H9 (cell line): ENCODE results near the gene RNF213. TPM values are rescaled to one million over a fixed set of nuclear protein-coding genes. Genes with fewer than 3 reads are reported as not detected.

Experiments
- DNase-seq: peaks from one replicate; pipeline ENCODE4 v3.0.0-alpha.2; 2017
- H2AFZ ChIP-seq: one replicate; pipeline ENCODE4 v1.6.1; 2013; ENCODE audit warnings: mild to moderate bottlenecking, low read length, control low read depth, moderate library complexity
- H2AK5ac ChIP-seq: 2 replicates; pipeline ENCODE4 v1.6.1; 2013; ENCODE audit warnings: low read length, control low read depth, mixed read lengths; ENCODE audit not compliant: insufficient read length
- H2BK120ac ChIP-seq: one replicate; pipeline ENCODE4 v1.6.1; 2013; ENCODE audit warnings: low read depth, mild to moderate bottlenecking, low read length, control low read depth, inconsistent platforms; ENCODE audit not compliant: poor library complexity, severe bottlenecking
- H2BK12ac ChIP-seq: 2 replicates; pipeline ENCODE4 v1.6.1; 2013; ENCODE audit warnings: low read length, control low read depth, mixed read lengths, low read depth; ENCODE audit not compliant: insufficient read length
- H2BK15ac ChIP-seq: 2 replicates; pipeline ENCODE4 v1.6.1; 2013; ENCODE audit warnings: low read depth, low read length, control low read depth
- H2BK20ac ChIP-seq: one replicate; pipeline ENCODE4 v1.6.1; 2013; ENCODE audit warnings: low read depth, mild to moderate bottlenecking, low read length, control low read depth, inconsistent platforms; ENCODE audit not compliant: poor library complexity, severe bottlenecking
- H2BK5ac ChIP-seq: 2 replicates; pipeline ENCODE4 v1.6.1; 2013; ENCODE audit warnings: low read length, control low read depth, mixed read lengths; ENCODE audit not compliant: insufficient read length
- H3K14ac ChIP-seq: 2 replicates; pipeline ENCODE4 v1.6.1; 2013; ENCODE audit warnings: low read length, control low read depth; ENCODE audit not compliant: insufficient read depth
- H3K18ac ChIP-seq: 2 replicates; pipeline ENCODE4 v1.6.1; 2013; ENCODE audit warnings: low read depth, mild to moderate bottlenecking, mixed read lengths, low read length, control low read depth; ENCODE audit not compliant: insufficient read length
- H3K23ac ChIP-seq: 2 replicates; pipeline ENCODE4 v1.6.1; 2013; ENCODE audit warnings: low read length, control low read depth, mixed read lengths, low read depth; ENCODE audit not compliant: insufficient read length
- H3K23me2 ChIP-seq: 2 replicates; pipeline ENCODE4 v1.6.1; 2013; ENCODE audit warnings: low read depth, mild to moderate bottlenecking, mixed read lengths, low read length, control low read depth; ENCODE audit not compliant: insufficient read length, poor library complexity, severe bottlenecking
- H3K27ac ChIP-seq: 2 replicates; pipeline ENCODE4 v1.5.1; 2013; ENCODE audit warnings: low read length, control low read depth, mixed read lengths, low read depth; ENCODE audit not compliant: insufficient read length
- H3K27me3 ChIP-seq: 2 replicates; pipeline ENCODE4 v1.6.1; 2013; ENCODE audit warnings: low read length, control low read depth, inconsistent platforms; ENCODE audit not compliant: insufficient read depth
- H3K4ac ChIP-seq: 2 replicates; pipeline ENCODE4 v1.6.1; 2013; ENCODE audit warnings: low read depth, mild to moderate bottlenecking, control low read depth, inconsistent platforms, low read length, moderate library complexity
- H3K4me1 ChIP-seq: 2 replicates; pipeline ENCODE4 v1.6.1; 2013; ENCODE audit warnings: low read length, control low read depth, inconsistent platforms; ENCODE audit not compliant: insufficient read depth
- H3K4me2 ChIP-seq: 2 replicates; pipeline ENCODE4 v1.6.1; 2013; ENCODE audit warnings: low read length, control low read depth, mixed read lengths; ENCODE audit not compliant: insufficient read length, insufficient read depth
- H3K56ac ChIP-seq: 2 replicates; pipeline ENCODE4 v1.6.1; 2013; ENCODE audit warnings: low read depth, mild to moderate bottlenecking, mixed read lengths, low read length, control low read depth; ENCODE audit not compliant: insufficient read length
- H3K79me1 ChIP-seq: 2 replicates; pipeline ENCODE4 v1.6.1; 2013; ENCODE audit warnings: low read depth, mild to moderate bottlenecking, moderate library complexity, low read length, control low read depth, inconsistent platforms; ENCODE audit not compliant: insufficient read depth, poor library complexity, severe bottlenecking
- H3K79me2 ChIP-seq: 2 replicates; pipeline ENCODE4 v1.6.1; 2013; ENCODE audit warnings: low read length, control low read depth, inconsistent platforms; ENCODE audit not compliant: insufficient read depth
- H3K9ac ChIP-seq: 2 replicates; pipeline ENCODE4 v1.6.1; 2013; ENCODE audit warnings: low read length, control low read depth, mixed read lengths; ENCODE audit not compliant: insufficient read length; ENCODE audit errors: extremely low read depth
- H3K9me3 ChIP-seq: one replicate; pipeline ENCODE4 v1.6.1; 2013; ENCODE audit warnings: low read depth, low read length, inconsistent platforms; ENCODE audit not compliant: control insufficient read depth
- H3T11ph ChIP-seq: one replicate; pipeline ENCODE4 v1.6.1; 2013; ENCODE audit warnings: mild to moderate bottlenecking, low read length, control low read depth, inconsistent platforms
- H4K20me1 ChIP-seq: one replicate; pipeline ENCODE4 v1.6.1; 2013; ENCODE audit not compliant: control insufficient read depth, insufficient read length, insufficient read depth
- H4K5ac ChIP-seq: 2 replicates; pipeline ENCODE4 v1.6.1; 2013; ENCODE audit warnings: low read depth, mild to moderate bottlenecking, mixed read lengths, low read length, control low read depth; ENCODE audit not compliant: insufficient read length
- H4K8ac ChIP-seq: replicated peaks from 2 replicates; pipeline ENCODE4 v1.6.1; 2013; ENCODE audit warnings: low read length, control low read depth, mixed read lengths, low read depth; ENCODE audit not compliant: insufficient read length
- H4K91ac ChIP-seq: 2 replicates; pipeline ENCODE4 v1.6.1; 2013; ENCODE audit warnings: low read depth, mild to moderate bottlenecking, moderate library complexity, mixed read lengths, low read length, control low read depth; ENCODE audit not compliant: insufficient read length
- H3K27ac Mint-ChIP-seq, 3 experiments: 2 replicates in 2 of 3; 3 replicates in 1 of 3; pipeline ENCODE4 v1.8.0; 2020 to 2021; ENCODE audit warnings: mixed read lengths in 3 of 3, mild to moderate bottlenecking in 1 of 3, moderate library complexity in 1 of 3
- H3K27me3 Mint-ChIP-seq: 2 replicates; pipeline ENCODE4 v1.8.0; 2021; ENCODE audit warnings: low read depth, mild to moderate bottlenecking, moderate library complexity, mixed read lengths
- H3K36me3 Mint-ChIP-seq, 3 experiments: 2 replicates in 2 of 3; 3 replicates in 1 of 3; pipeline ENCODE4 v1.8.0; 2020 to 2021; ENCODE audit warnings: low read depth in 3 of 3, mixed read lengths in 3 of 3; ENCODE audit not compliant: insufficient read depth in 1 of 3
- H3K4me1 Mint-ChIP-seq, 2 experiments: 2 replicates each; pipeline ENCODE4 v1.8.0; 2020; ENCODE audit warnings: mixed read lengths in 2 of 2
- H3K4me3 Mint-ChIP-seq, 2 experiments: 2 replicates in 1 of 2; 3 replicates in 1 of 2; pipeline ENCODE4 v1.8.0; 2020 to 2021; ENCODE audit warnings: mild to moderate bottlenecking in 2 of 2, mixed read lengths in 2 of 2, moderate library complexity in 1 of 2
- H3K9me3 Mint-ChIP-seq, 2 experiments: 2 replicates in 1 of 2; 3 replicates in 1 of 2; pipeline ENCODE4 v1.8.0; 2020; ENCODE audit warnings: mild to moderate bottlenecking in 2 of 2, mixed read lengths in 2 of 2, moderate library complexity in 1 of 2
- WGBS: extraction: QIAGEN DNeasy Blood & Tissue Kit; methylation state at CpG from one replicate; pipeline ENCODE4 v1.1.7; 2013; ENCODE audit warnings: missing lambda C conversion rate, low lambda C conversion rate, mixed read lengths; ENCODE audit not compliant: insufficient read length; ENCODE audit errors: extremely low coverage; 5-methylcytosine and 5-hydroxymethylcytosine counted together
- total RNA-seq: library from RNA; stranded (reverse); gene quantifications from 2 replicates; pipeline ENCODE4 v1.2.1, GENCODE V29; 2021
- TF ChIP-seq, protein P1 (sequence below): fragments of 200-600 bp; sonication (generic); conservative IDR thresholded peaks from 3 replicates; pipeline ENCODE4 v1.8.0; 2021; ENCODE audit warnings: antibody characterized with exemption, mild to moderate bottlenecking

RNF213 gene
- total RNA-seq, 1 experiment from 2014 or later: 34.3 TPM

DNA sequence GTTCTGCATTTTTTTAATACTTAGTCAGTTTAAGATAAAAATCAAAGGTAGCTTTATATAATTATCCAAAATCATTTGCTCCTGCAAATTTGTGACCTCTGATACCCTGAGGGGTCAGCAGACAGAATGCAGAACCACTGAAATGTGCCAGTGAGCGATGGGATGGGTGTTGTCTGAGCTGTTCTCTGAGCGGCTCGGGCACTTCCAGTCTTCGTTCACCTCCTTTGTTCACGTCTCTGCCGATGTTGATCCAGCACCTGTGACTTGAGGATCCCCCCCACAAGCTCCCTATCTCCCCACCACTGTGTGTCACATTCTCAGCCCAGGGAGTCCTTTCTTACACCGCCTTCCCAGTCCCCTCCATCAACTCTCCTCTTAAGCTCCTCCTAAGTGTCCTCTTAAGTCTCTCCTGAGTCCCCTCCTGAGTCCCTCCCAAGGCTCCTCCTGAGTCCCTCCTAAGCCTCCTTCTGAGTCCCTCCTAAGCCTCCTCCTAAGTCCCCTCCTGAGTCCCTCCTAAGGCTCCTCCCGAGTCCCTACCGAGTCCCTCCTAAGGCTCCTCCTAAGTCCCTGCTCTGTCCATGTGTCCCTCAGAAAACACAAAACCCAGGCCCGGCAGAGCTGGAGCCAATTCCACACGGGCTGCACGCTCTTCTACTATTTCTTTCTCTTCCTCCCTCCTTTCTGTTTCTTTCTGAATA, 47.5 kb downstream of the RNF213 start:
- H2BK12ac ChIP-seq: no peak overlapping the region
- H3K14ac ChIP-seq: no peak overlapping the region
- no peak overlapping the region for H4K91ac ChIP-seq
- no peak overlapping the region for H4K5ac ChIP-seq
- H3K4me2 ChIP-seq: no peak overlapping the region
- Mint-ChIP-seq H3K27me3 (no peaks in the 10 kb centered on the region), H3K4me3 (no peak overlapping the region), H3K36me3 (peaks cover 44 to 86% (median 75%) of the 10 kb centered on the region in 3 experiments), H3K4me1 (no peaks in the 10 kb centered on the region), H3K9me3 (peaks cover 13 to 20% of the 10 kb centered on the region in 2 experiments), H3K27ac (peak overlapping the region in 1 of 3 experiments; percentile 49; a peak in 4 of 7 replicates)
- no peak overlapping the region for H3T11ph ChIP-seq
- H3K23me2 ChIP-seq: no peaks in the 10 kb centered on the region
- no peak overlapping the region for H3K27ac ChIP-seq
- no peaks in the 10 kb centered on the region for H3K79me2 ChIP-seq
- WGBS: no CpG with 5 or more reads among the region's 12 CpGs
- DNase-seq: no peak
- no peak overlapping the region for H2BK15ac ChIP-seq
- H3K56ac ChIP-seq: no peak overlapping the region
- no peaks in the 10 kb centered on the region for H3K27me3 ChIP-seq
- no peak overlapping the region for H2AK5ac ChIP-seq
- no peak overlapping the region for H3K23ac ChIP-seq
- no peaks in the 10 kb centered on the region for H4K20me1 ChIP-seq
- no peaks in the 10 kb centered on the region for H3K4me1 ChIP-seq
- no peak overlapping the region for H2BK20ac ChIP-seq
- H4K8ac ChIP-seq: no peak overlapping the region
- H3K18ac ChIP-seq: no peak overlapping the region
- TF ChIP-seq, protein P1, sequence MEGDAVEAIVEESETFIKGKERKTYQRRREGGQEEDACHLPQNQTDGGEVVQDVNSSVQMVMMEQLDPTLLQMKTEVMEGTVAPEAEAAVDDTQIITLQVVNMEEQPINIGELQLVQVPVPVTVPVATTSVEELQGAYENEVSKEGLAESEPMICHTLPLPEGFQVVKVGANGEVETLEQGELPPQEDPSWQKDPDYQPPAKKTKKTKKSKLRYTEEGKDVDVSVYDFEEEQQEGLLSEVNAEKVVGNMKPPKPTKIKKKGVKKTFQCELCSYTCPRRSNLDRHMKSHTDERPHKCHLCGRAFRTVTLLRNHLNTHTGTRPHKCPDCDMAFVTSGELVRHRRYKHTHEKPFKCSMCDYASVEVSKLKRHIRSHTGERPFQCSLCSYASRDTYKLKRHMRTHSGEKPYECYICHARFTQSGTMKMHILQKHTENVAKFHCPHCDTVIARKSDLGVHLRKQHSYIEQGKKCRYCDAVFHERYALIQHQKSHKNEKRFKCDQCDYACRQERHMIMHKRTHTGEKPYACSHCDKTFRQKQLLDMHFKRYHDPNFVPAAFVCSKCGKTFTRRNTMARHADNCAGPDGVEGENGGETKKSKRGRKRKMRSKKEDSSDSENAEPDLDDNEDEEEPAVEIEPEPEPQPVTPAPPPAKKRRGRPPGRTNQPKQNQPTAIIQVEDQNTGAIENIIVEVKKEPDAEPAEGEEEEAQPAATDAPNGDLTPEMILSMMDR: no peak
- no peaks in the 10 kb centered on the region for H3K79me1 ChIP-seq
- H3K4ac ChIP-seq: no peak overlapping the region
- H2AFZ ChIP-seq: no peak overlapping the region
- H2BK120ac ChIP-seq: no peak overlapping the region
- H2BK5ac ChIP-seq: no peak overlapping the region
- no peak overlapping the region for H3K9ac ChIP-seq
- peaks cover 6% of the 10 kb centered on the region for H3K9me3 ChIP-seq
